AG04450 (cell line): ENCODE data around the gene HAUS7. TPM values are rescaled to one million over a fixed set of nuclear protein-coding genes. Genes with fewer than 3 reads are reported as not detected.

Experiments used
- CTCF ChIA-PET: fragments of 300-600, 350-600 bp; formaldehyde crosslinking; extraction: SDS; loops from one replicate; lab custom pipeline; 2022; ENCODE audit warnings: antibody characterized with exemption, inconsistent platforms; lab: Charles Lee
- POLR2A ChIA-PET: fragments of 350-600 bp; formaldehyde crosslinking; extraction: SDS; loops from one replicate; lab custom pipeline; 2021; ENCODE audit warnings: antibody characterized with exemption, inconsistent platforms; lab: Yijun Ruan, JAX
- DNase-seq: peaks from one replicate; pipeline ENCODE4 v3.0.0-alpha.2; 2011; ENCODE audit warnings: low read depth, low spot score
- H3K27ac ChIP-seq: one replicate; pipeline ENCODE4 v1.5.1; 2012; ENCODE audit warnings: low read depth, low read length, control low read depth
- H3K27me3 ChIP-seq: one replicate; pipeline ENCODE4 v1.6.0; 2012; ENCODE audit warnings: low read length; ENCODE audit not compliant: control insufficient read depth, insufficient read depth
- H3K4me3 ChIP-seq: 2 replicates; pipeline ENCODE4 v1.5.1; 2011; ENCODE audit warnings: mild to moderate bottlenecking, low read depth, low read length, control low read depth
- H3K9me3 ChIP-seq: 2 replicates; pipeline ENCODE4 v1.5.1; 2012; ENCODE audit warnings: low read length; ENCODE audit not compliant: control insufficient read depth, insufficient read depth
- CTCF ChIP-seq: IDR thresholded peaks from 2 replicates; pipeline ENCODE4 v1.5.1; 2011; ENCODE audit warnings: low read depth, low read length, control low read depth, inconsistent platforms
- polyA plus RNA-seq: library from polyadenylated mRNA; depleted of rRNA; stranded (reverse); fragments of >200 nt; gene quantifications from 2 replicates; pipeline ENCODE4 v1.2.3, GENCODE V29; 2011

HAUS7 gene
- polyA plus RNA-seq, 1 experiment: 13.2 TPM

GRCh38 chrX:153474718-153475117 lies 4.3 kb upstream of the HAUS7 start:
- ChIA-PET POLR2A (no interaction called here), CTCF (interaction anchor here (2.1 kb wide), 1 partner anchor 33 kb away, joined by 6 read pairs; no protein-coding TSS in a partner anchor)
- Histone ChIP-seq H3K27ac (no peak overlapping the region), H3K27me3 (no peaks in the 10 kb centered on the region), H3K4me3 (no peak overlapping the region), H3K9me3 (no peaks in the 10 kb centered on the region)
- DNase-seq: no peak
- TF ChIP-seq CTCF: no peak

GRCh38 chrX:153474266-153474665 lies 3.9 kb upstream of the HAUS7 start:
- H3K27ac ChIP-seq: no peak overlapping the region
- ChIA-PET CTCF (interaction anchor here (4.0 to 5.5 kb wide), 2 partner anchors 22 to 33 kb away, joined by 46 to 62 read pairs; partner anchors contain the start of gene BGN), POLR2A (no interaction called here)
- no peak overlapping the region for H3K4me3 ChIP-seq
- no peaks in the 10 kb centered on the region for H3K27me3 ChIP-seq
- TF ChIP-seq CTCF: no peak
- no peak for DNase-seq
- H3K9me3 ChIP-seq: no peaks in the 10 kb centered on the region

GRCh38 chrX:153473126-153473525 lies 2.8 kb upstream of the HAUS7 start:
- Histone ChIP-seq H3K9me3 (no peaks in the 10 kb centered on the region), H3K27ac (no peak overlapping the region), H3K4me3 (no peak overlapping the region), H3K27me3 (no peaks in the 10 kb centered on the region)
- POLR2A ChIA-PET: interaction anchor here (0.7 kb wide), 1 partner anchor 22 kb away, joined by 3 read pairs; the partner anchor contains the start of gene BGN
- DNase-seq: no peak
- CTCF ChIA-PET: interaction anchor here (0.6 to 5.5 kb wide), 3 partner anchors 19 to 34 kb away, joined by 5 to 62 read pairs (median 46); partner anchors contain the start of gene BGN
- no peak for TF ChIP-seq CTCF

- DNase-seq: no peak
- Histone ChIP-seq H3K4me3 (no peak overlapping the region), H3K9me3 (no peaks in the 10 kb centered on the region), H3K27ac (no peak overlapping the region), H3K27me3 (no peaks in the 10 kb centered on the region)
- ChIA-PET CTCF (interaction anchor here (0.7 to 5.5 kb wide), 11 partner anchors 9 to 530 kb away, joined by 3 to 62 read pairs (median 8); partner anchors contain the start of gene BGN), POLR2A (interaction anchor here (0.7 to 2.3 kb wide), 2 partner anchors 23 to 40 kb away, joined by 4 to 8 read pairs; partner anchors contain the start of gene BGN)
- TF ChIP-seq CTCF: no peak
Observed at GRCh38 chrX:153471663-153472280, 1.4 kb upstream of the HAUS7 start.

GRCh38 chrX:153469811-153470410 lies 465 bp downstream of the HAUS7 start:
- POLR2A ChIA-PET: interaction anchor here (2.3 kb wide), 1 partner anchor 24 kb away, joined by 8 read pairs; the partner anchor contains the start of gene BGN
- no peak for DNase-seq
- Histone ChIP-seq H3K9me3 (no peaks in the 10 kb centered on the region), H3K27ac (no peak overlapping the region), H3K27me3 (no peaks in the 10 kb centered on the region), H3K4me3 (peak overlapping the region; percentile 67)
- CTCF ChIA-PET: interaction anchor here (0.6 to 5.5 kb wide), 10 partner anchors 9 to 46 kb away, joined by 3 to 62 read pairs (median 8); partner anchors contain the start of gene BGN
- peak; percentile 21; the same call in 1 of the 2 replicates for TF ChIP-seq CTCF
